IPS-20b (cell line): ENCODE data around the gene ACKR3.

Experiments used
- H3K27ac ChIP-seq: one replicate; pipeline ENCODE4 v1.5.1; 2013; ENCODE audit warnings: low read length
- H3K27me3 ChIP-seq: 2 replicates; pipeline ENCODE4 v1.6.1; 2013; ENCODE audit warnings: mild to moderate bottlenecking, low read length, inconsistent platforms; ENCODE audit not compliant: insufficient read depth
- H3K36me3 ChIP-seq: 2 replicates; pipeline ENCODE4 v1.6.1; 2013; ENCODE audit warnings: low read depth, mild to moderate bottlenecking, inconsistent platforms, low read length, moderate library complexity; ENCODE audit not compliant: insufficient read depth
- H3K4me1 ChIP-seq: 2 replicates; pipeline ENCODE4 v1.6.1; 2013; ENCODE audit warnings: mild to moderate bottlenecking, control low read depth, inconsistent platforms, low read length, moderate library complexity; ENCODE audit not compliant: insufficient read depth
- H3K4me3 ChIP-seq: 2 replicates; pipeline ENCODE4 v1.5.1; 2013; ENCODE audit warnings: mild to moderate bottlenecking, low read length, inconsistent platforms
- H3K9ac ChIP-seq: 2 replicates; pipeline ENCODE4 v1.6.1; 2013; ENCODE audit warnings: low read depth, mild to moderate bottlenecking, inconsistent platforms, low read length, moderate library complexity
- H3K9me3 ChIP-seq: 2 replicates; pipeline ENCODE4 v1.6.1; 2013; ENCODE audit warnings: mild to moderate bottlenecking, low read depth, low read length, inconsistent platforms; ENCODE audit not compliant: insufficient read depth

The ACKR3 gene

GRCh38 chr2:236573066-236573929, 3.7 kb downstream of the ACKR3 start:
- H3K27ac ChIP-seq: no peak overlapping the region
- H3K36me3 ChIP-seq: no peaks in the 10 kb centered on the region
- no peak overlapping the region for H3K4me3 ChIP-seq
- H3K9ac ChIP-seq: no peak overlapping the region
- peaks cover 45% of the 10 kb centered on the region for H3K4me1 ChIP-seq
- peaks cover 27% of the 10 kb centered on the region for H3K27me3 ChIP-seq
- no peaks in the 10 kb centered on the region for H3K9me3 ChIP-seq

DNA sequence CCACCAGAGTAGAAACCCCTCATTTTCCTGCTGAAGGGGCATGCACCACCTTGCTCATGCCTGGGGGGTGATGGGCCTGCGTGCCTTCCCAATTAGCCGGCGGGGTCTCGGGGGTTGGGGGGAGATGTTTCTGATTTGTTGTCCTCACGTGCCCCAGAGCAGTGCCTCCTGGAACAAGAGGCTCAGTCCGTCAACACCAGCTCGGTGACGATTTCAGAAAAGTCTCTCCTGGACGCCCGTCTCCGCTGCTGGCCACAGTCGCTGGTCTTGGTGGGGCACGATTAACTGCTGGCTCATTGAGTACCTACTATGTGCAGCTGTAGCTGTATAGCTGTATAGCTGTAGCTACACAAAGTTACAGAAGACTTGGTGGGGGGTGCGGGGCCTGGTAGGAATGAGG, 4.4 kb downstream of the ACKR3 start:
- Histone ChIP-seq H3K27ac (no peak overlapping the region), H3K36me3 (no peaks in the 10 kb centered on the region), H3K4me3 (no peak overlapping the region), H3K27me3 (peaks cover 20% of the 10 kb centered on the region), H3K4me1 (peaks cover 45% of the 10 kb centered on the region), H3K9me3 (no peaks in the 10 kb centered on the region), H3K9ac (no peak overlapping the region)

DNA sequence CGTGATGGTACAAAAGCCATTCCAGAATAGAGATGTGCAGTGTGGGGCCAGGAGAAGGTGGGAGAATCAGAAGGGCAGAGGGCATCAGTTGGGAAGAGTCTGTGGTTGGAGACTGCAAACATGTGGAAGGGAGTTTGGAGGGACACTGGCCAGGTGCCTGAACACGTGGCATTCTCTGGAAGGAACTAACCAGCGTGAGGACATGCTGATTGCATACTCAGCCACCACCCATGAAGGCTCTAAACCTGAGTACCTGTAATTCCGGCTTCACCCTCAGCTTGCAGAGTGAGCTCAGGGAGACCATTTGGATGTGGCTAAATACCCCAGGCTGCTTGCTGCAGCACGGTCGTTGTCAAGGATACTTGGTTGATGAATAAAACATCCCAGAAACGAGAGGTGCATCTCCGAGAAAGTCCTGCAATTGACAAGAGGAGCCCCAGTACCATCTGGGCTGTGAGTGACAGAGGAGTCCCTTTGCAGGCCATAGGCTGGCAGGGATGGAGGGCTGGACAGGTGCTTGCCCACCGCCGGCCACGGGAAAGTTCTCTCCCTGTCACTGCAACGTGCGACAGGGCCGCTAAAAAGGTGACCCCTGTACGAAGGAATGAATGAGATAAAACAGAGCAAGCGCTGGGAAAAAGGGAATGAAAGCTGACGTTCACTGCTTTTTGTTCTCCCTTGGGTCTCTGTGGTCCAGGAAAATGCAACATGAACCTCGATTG, 5.0 kb downstream of the ACKR3 start:
- Histone ChIP-seq H3K9ac (no peak overlapping the region), H3K4me1 (peaks cover 42% of the 10 kb centered on the region), H3K36me3 (no peaks in the 10 kb centered on the region), H3K27ac (no peak overlapping the region), H3K4me3 (no peak overlapping the region), H3K27me3 (peaks cover 14% of the 10 kb centered on the region; the same call in 1 of the 2 replicates), H3K9me3 (no peaks in the 10 kb centered on the region)

DNA sequence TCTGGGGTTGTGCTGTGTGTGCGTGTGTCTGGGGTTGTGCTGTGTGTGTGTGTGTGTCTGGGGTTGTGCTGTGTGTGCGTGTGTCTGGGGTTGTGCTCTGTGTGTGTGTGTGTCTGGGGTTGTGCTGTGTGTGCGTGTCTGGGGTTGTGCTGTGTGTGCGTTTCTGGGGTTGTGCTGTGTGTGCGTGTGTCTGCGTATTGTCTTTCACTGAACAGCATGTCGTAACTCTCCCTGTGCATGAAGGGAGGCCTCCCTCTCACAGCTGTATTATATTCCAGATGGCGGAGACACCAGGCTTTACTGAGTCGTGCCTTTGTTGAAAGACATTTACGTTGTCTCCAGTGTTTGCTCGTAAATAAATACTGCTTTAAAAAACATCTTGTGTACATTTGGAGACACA, 5.9 kb downstream of the ACKR3 start:
- H3K9ac ChIP-seq: no peak overlapping the region
- peaks cover 36% of the 10 kb centered on the region; the same call in 1 of the 2 replicates for H3K4me1 ChIP-seq
- H3K9me3 ChIP-seq: no peaks in the 10 kb centered on the region
- no peaks in the 10 kb centered on the region for H3K36me3 ChIP-seq
- H3K4me3 ChIP-seq: no peak overlapping the region
- H3K27me3 ChIP-seq: peaks cover 9% of the 10 kb centered on the region; the same call in 1 of the 2 replicates
- no peak overlapping the region for H3K27ac ChIP-seq

- Histone ChIP-seq H3K9ac (no peak overlapping the region), H3K4me3 (no peak overlapping the region), H3K27ac (no peak overlapping the region), H3K27me3 (peaks cover 3% of the 10 kb centered on the region; the same call in 1 of the 2 replicates), H3K9me3 (no peaks in the 10 kb centered on the region), H3K36me3 (no peaks in the 10 kb centered on the region), H3K4me1 (peaks cover 30% of the 10 kb centered on the region; the same call in 1 of the 2 replicates)
Observed at GRCh38 chr2:236576087-236576486, 6.5 kb downstream of the ACKR3 start.

- H3K27me3 ChIP-seq: no peaks in the 10 kb centered on the region
- H3K9me3 ChIP-seq: no peaks in the 10 kb centered on the region
- no peak overlapping the region for H3K27ac ChIP-seq
- H3K4me3 ChIP-seq: no peak overlapping the region
- no peak overlapping the region for H3K9ac ChIP-seq
- H3K4me1 ChIP-seq: peaks cover 21% of the 10 kb centered on the region; the same call in 1 of the 2 replicates
- H3K36me3 ChIP-seq: no peaks in the 10 kb centered on the region
Observed at GRCh38 chr2:236576953-236577352, 7.3 kb downstream of the ACKR3 start.

DNA sequence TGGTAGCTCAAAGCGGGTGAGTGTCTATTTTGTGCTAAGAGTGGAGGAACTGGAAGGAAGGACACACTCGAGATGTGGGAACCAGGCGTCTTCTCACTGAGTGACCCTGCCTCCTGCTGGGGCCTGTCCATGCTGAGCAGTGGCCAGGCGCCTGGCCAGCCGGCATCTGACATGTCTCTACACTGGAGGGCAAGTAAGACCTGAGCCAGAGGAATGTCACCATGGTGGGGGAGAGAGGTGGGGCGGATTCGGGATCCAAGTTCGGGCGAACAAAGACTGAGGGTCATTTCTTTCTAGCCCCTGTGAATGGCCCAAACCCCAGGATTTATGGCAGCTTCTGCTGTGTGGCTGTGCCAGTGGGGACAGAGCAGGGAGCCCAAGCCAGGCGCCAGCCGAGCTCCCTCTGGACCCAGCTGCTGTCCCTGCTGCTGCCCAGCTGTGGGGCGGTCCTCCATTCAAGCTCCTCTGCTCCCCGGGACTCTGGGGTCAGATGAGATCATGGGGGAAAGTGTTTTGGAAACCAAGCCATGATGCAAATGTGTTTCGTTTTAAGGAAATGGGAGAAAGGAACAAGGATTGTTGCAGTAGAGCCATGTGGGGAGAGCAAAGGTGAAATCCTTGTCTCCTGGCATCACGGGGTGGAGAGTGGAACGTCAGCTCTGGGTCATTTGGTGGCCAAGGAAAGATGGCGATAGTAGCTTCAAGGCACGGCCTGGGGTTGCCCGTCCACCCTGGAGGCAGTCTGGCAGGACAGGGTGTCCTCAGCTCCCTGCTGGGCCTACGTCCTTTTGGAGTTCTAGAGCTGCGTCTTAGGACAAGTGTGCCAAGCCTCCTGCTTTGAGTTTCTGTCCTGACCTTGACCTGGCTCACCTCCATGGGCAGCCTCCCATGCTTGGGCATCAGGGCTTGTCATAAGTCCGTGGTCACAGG, 8.1 kb downstream of the ACKR3 start:
- Histone ChIP-seq H3K36me3 (no peaks in the 10 kb centered on the region), H3K9me3 (no peaks in the 10 kb centered on the region), H3K27ac (no peak overlapping the region), H3K4me3 (no peak overlapping the region), H3K27me3 (no peaks in the 10 kb centered on the region), H3K9ac (no peak overlapping the region), H3K4me1 (peaks cover 13% of the 10 kb centered on the region; the same call in 1 of the 2 replicates)

DNA sequence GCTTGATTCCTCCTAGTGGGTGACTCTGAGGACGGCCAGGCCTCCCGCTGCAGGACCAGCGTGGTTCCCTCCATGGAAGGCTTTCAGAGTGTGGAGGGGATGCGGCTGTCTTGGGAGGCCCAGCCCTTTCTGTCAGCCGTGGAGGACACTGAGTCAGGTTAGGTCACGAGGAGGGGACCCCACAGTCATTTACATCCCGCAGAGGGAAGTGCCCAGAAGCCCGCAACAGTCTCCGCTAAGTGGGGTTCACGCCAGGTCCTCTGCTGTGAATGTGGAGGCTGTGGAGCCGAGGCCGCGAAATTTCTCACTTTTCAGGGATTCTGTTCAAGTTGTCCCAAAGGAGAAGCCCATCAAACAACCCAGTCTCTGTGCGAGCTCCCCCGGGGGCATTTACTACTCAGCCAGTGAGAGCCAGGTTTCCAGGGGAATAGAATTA, 8.8 kb downstream of the ACKR3 start:
- no peaks in the 10 kb centered on the region for H3K27me3 ChIP-seq
- no peaks in the 10 kb centered on the region for H3K9me3 ChIP-seq
- peaks cover 12% of the 10 kb centered on the region; the same call in 1 of the 2 replicates for H3K4me1 ChIP-seq
- no peak overlapping the region for H3K4me3 ChIP-seq
- H3K9ac ChIP-seq: no peak overlapping the region
- no peaks in the 10 kb centered on the region for H3K36me3 ChIP-seq
- no peak overlapping the region for H3K27ac ChIP-seq

DNA sequence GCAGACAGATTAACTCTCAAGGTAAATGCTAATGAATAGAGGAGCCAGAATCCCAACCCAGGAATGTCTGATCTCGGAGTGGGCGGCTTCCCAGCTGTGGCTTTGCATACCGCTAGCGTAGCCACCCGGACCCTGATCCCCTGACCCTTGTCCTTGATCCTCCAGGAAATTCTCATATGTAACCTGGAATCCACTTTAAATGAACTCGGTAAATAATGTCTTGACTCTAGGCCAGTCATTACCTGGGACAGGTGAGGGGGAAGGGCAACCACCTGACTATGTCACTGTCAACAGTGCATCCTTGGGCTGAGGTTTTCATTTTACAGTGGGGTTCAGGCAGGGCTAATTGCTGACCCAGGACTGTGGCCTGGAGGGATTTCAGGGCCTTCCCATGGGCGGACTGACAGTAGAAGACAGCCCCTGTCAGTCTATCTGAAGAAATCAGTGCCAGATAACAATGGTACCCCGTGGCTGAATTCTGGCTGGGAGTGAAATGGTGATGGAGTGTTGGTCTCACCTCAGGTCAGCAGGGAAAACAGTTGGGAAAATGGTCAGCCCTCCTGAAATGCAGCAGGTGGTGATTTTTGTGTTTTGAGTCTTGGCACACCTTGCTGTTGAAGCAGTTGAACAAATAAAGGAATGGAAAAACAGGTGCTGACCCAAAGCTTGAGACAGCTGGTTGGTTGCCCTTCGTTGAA, 9.6 kb downstream of the ACKR3 start:
- Histone ChIP-seq H3K36me3 (no peaks in the 10 kb centered on the region), H3K27ac (no peak overlapping the region), H3K9ac (no peak overlapping the region), H3K4me1 (peaks cover 12% of the 10 kb centered on the region; the same call in 1 of the 2 replicates), H3K4me3 (no peak overlapping the region), H3K9me3 (no peaks in the 10 kb centered on the region), H3K27me3 (no peaks in the 10 kb centered on the region)

- H3K4me1 ChIP-seq: peaks cover 12% of the 10 kb centered on the region; the same call in 1 of the 2 replicates
- H3K9me3 ChIP-seq: no peaks in the 10 kb centered on the region
- no peaks in the 10 kb centered on the region for H3K36me3 ChIP-seq
- H3K27me3 ChIP-seq: no peaks in the 10 kb centered on the region
- H3K9ac ChIP-seq: no peak overlapping the region
- H3K27ac ChIP-seq: no peak overlapping the region
- H3K4me3 ChIP-seq: no peak overlapping the region
Observed at GRCh38 chr2:236579746-236580315, 10.2 kb downstream of the ACKR3 start.
